Raji (cell line): ENCODE results near the gene NTM.

Experiments used
- POLR2A ChIP-seq: IDR thresholded peaks from 2 replicates; pipeline ENCODE4 v1.6.1; 2011; ENCODE audit warnings: low read depth, low read length, control low read depth; ENCODE audit not compliant: insufficient read depth

NTM gene

GRCh38 chr11:131638889-131639288 lies 268.5 kb downstream of the NTM start:
- no peak for TF ChIP-seq POLR2A

GRCh38 chr11:131640320-131640719 lies 269.9 kb downstream of the NTM start:
- TF ChIP-seq POLR2A: no peak

- TF ChIP-seq POLR2A: no peak
These were observed 272.5 kb downstream of the NTM start for GRCh38 chr11:131642756-131643531.

- no peak for TF ChIP-seq POLR2A
These were observed 273.9 kb downstream of the NTM start for GRCh38 chr11:131644204-131644795.

GRCh38 chr11:131645237-131645636 lies 274.8 kb downstream of the NTM start:
- no peak for TF ChIP-seq POLR2A

- TF ChIP-seq POLR2A: no peak
These were observed 279.4 kb downstream of the NTM start for GRCh38 chr11:131649856-131650255.

GRCh38 chr11:131652231-131652630 lies 281.8 kb downstream of the NTM start:
- TF ChIP-seq POLR2A: no peak

GRCh38 chr11:131653260-131653659 lies 282.8 kb downstream of the NTM start:
- no peak for TF ChIP-seq POLR2A

GRCh38 chr11:131654849-131655248 lies 284.4 kb downstream of the NTM start:
- no peak for TF ChIP-seq POLR2A

- TF ChIP-seq POLR2A: no peak
These were observed 285.9 kb downstream of the NTM start for GRCh38 chr11:131656179-131656838.

- no peak for TF ChIP-seq POLR2A
These were observed 286.4 kb downstream of the NTM start for GRCh38 chr11:131656839-131657211.

GRCh38 chr11:131658414-131658813 lies 288.0 kb downstream of the NTM start:
- no peak for TF ChIP-seq POLR2A

GRCh38 chr11:131658952-131659351 lies 288.5 kb downstream of the NTM start:
- TF ChIP-seq POLR2A: no peak

- no peak for TF ChIP-seq POLR2A
These were observed 289.5 kb downstream of the NTM start for GRCh38 chr11:131659931-131660330.

- no peak for TF ChIP-seq POLR2A
These were observed 290.7 kb downstream of the NTM start for GRCh38 chr11:131661132-131661531.

- TF ChIP-seq POLR2A: no peak
These were observed 292.0 kb downstream of the NTM start for GRCh38 chr11:131662317-131662972.
